IMR-90 (cell line): ENCODE results near the gene MAML3.

Experiments
- BHLHE40 ChIP-seq: fragments of 150-350 bp; IDR thresholded peaks from 2 replicates; pipeline ENCODE4 v1.6.1; 2016; ENCODE audit warnings: mild to moderate bottlenecking, low read depth, low read length
- CEBPB ChIP-seq: IDR thresholded peaks from 2 replicates; pipeline ENCODE4 v1.6.1; 2012; ENCODE audit warnings: low read depth, low read length, improper control_type of control experiment
- FOS ChIP-seq: fragments of 150-350 bp; IDR thresholded peaks from 2 replicates; pipeline ENCODE4 v1.6.1; 2016; ENCODE audit warnings: low read depth, low read length
- MAFK ChIP-seq: IDR thresholded peaks from 2 replicates; pipeline ENCODE4 v1.6.1; 2012; ENCODE audit warnings: low read depth, low read length, improper control_type of control experiment
- MAZ ChIP-seq: IDR thresholded peaks from 2 replicates; pipeline ENCODE4 v1.6.1; 2012; ENCODE audit warnings: low read depth, mild to moderate bottlenecking, low read length, improper control_type of control experiment, moderate library complexity, borderline replicate concordance
- MXI1 ChIP-seq: IDR thresholded peaks from 2 replicates; pipeline ENCODE4 v1.6.1; 2012; ENCODE audit warnings: low read depth, mild to moderate bottlenecking, low read length, moderate library complexity, borderline replicate concordance
- NFE2L2 ChIP-seq: fragments of 150-350 bp; IDR thresholded peaks from 2 replicates; pipeline ENCODE4 v1.6.1; 2016; ENCODE audit warnings: low read depth, mild to moderate bottlenecking, low read length
- POLR2A ChIP-seq: IDR thresholded peaks from 2 replicates; pipeline ENCODE4 v1.6.1; 2012; ENCODE audit warnings: mild to moderate bottlenecking, low read depth, low read length
- RAD21 ChIP-seq: IDR thresholded peaks from 2 replicates; pipeline ENCODE4 v1.6.1; 2012; ENCODE audit warnings: low read length, improper control_type of control experiment
- RCOR1 ChIP-seq: IDR thresholded peaks from 2 replicates; pipeline ENCODE4 v1.6.1; 2012; ENCODE audit warnings: mild to moderate bottlenecking, low read length, improper control_type of control experiment; ENCODE audit not compliant: insufficient replicate concordance
- SMC3 ChIP-seq: fragments of 150-350 bp; IDR thresholded peaks from 2 replicates; pipeline ENCODE4 v1.6.1; 2016; ENCODE audit warnings: low read depth, mild to moderate bottlenecking, antibody characterized with exemption, low read length, moderate library complexity
- USF2 ChIP-seq: fragments of 150-350 bp; IDR thresholded peaks from 2 replicates; pipeline ENCODE4 v1.6.1; 2017; ENCODE audit warnings: mild to moderate bottlenecking, antibody characterized with exemption, low read length, low read depth
- TF ChIP-seq, protein P1 (sequence below): conservative IDR thresholded peaks from 2 replicates; pipeline ENCODE4 v1.5.1; 2012; ENCODE audit warnings: mild to moderate bottlenecking, low read depth, low read length, improper control_type of control experiment
- TF ChIP-seq, protein P2 (sequence below): fragments of 150-350 bp; IDR thresholded peaks from 2 replicates; pipeline ENCODE4 v1.6.1; 2016; ENCODE audit warnings: low read depth, mild to moderate bottlenecking, low read length, moderate library complexity, borderline replicate concordance

DNA sequence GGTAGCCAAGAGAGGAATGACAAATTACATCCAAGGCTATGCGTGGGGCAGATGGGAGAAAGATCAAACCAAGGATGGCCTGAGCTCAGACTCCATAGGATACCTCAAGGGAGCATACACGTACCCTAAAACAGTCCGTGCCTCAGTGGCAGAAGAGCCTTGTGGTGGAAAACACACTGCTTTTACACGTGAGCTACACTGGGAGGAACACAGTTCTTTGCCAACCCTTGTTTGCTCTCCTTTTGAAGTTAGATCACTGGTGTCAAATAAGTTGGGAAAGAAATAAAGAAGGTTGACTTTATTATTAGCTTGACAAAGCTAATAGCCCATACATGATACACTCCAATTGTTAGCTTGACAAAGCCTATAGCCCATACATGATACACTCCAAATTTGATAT lies 346.5 kb downstream of the MAML3 start:
- TF ChIP-seq, protein P1, sequence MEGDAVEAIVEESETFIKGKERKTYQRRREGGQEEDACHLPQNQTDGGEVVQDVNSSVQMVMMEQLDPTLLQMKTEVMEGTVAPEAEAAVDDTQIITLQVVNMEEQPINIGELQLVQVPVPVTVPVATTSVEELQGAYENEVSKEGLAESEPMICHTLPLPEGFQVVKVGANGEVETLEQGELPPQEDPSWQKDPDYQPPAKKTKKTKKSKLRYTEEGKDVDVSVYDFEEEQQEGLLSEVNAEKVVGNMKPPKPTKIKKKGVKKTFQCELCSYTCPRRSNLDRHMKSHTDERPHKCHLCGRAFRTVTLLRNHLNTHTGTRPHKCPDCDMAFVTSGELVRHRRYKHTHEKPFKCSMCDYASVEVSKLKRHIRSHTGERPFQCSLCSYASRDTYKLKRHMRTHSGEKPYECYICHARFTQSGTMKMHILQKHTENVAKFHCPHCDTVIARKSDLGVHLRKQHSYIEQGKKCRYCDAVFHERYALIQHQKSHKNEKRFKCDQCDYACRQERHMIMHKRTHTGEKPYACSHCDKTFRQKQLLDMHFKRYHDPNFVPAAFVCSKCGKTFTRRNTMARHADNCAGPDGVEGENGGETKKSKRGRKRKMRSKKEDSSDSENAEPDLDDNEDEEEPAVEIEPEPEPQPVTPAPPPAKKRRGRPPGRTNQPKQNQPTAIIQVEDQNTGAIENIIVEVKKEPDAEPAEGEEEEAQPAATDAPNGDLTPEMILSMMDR, result no peak
- TF ChIP-seq FOS (no peak), POLR2A (no peak), NFE2L2 (no peak), SMC3 (no peak), RAD21 (no peak), RCOR1 (no peak), MXI1 (no peak), CEBPB (no peak), MAFK (no peak), USF2 (no peak), BHLHE40 (no peak), MAZ (no peak)
- TF ChIP-seq, protein P2, sequence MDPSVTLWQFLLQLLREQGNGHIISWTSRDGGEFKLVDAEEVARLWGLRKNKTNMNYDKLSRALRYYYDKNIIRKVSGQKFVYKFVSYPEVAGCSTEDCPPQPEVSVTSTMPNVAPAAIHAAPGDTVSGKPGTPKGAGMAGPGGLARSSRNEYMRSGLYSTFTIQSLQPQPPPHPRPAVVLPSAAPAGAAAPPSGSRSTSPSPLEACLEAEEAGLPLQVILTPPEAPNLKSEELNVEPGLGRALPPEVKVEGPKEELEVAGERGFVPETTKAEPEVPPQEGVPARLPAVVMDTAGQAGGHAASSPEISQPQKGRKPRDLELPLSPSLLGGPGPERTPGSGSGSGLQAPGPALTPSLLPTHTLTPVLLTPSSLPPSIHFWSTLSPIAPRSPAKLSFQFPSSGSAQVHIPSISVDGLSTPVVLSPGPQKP, result no peak
